ENCODE measurements around the gene HERPUD2.
"Not testable (repeated sequence)": the region's sequence is repeated elsewhere in the genome, so short reads cannot be mapped to it uniquely, and the experiment has no call there.

The HERPUD2 gene

DNA sequence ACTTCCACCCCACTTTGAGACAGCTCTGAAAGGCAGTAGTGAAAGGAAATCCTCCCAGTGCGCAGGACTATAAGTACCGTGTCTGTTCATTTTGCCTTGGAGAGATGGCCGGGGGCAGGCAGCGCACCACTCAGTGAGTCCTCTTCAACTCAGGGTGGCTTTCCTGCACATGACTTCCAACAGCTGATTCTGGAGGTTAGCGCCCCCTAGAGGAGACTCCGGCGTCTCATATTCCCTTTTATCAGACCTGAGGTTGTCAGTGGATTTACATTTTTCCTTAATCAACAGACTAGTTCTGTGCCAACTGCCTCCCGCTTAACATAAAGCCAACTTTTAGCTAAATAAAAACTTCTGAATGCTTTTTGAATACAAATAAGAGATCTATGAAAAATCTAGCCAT, 101.0 kb downstream of the HERPUD2 start:
- ChIA-PET POLR2A (no interaction called here), CTCF (interaction anchor here (1.1 to 4.5 kb wide), 5 partner anchors 9 to 314 kb away, joined by 3 to 23 read pairs (median 9); no protein-coding TSS in a partner anchor)
- peak; percentile 12 for TF ChIP-seq CTCF (IDR thresholded peaks at IDR 0.05; ENCODE audit: control extremely low read depth, extremely low read depth, low read depth, missing control alignments)
- DNase-seq (ENCODE audit: extremely low spot score): peak; percentile 30

- CTCF ChIA-PET: no interaction called here
Measured at GRCh38 chr7:35588647-35589046, 106.3 kb downstream of the HERPUD2 start.

DNA sequence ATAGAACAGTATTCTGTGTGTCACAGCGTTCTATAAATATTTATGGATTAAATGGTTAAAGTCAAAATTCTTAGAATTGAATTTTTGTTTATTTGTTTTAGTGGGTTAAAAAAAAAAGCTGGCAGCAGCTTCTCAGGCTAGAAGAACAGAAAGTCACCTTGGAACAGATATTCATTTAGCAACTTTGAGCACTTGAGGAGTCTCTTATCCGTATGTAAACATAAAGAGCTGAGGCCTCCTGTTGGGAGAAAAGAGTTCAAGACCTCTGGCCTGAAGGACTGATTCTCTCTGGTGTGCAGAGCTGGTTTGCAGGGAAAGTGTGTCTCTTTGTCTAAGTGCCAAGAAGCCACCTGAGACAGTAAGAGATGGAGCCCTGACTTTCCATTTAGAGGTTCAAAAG, 109.9 kb downstream of the HERPUD2 start:
- POLR2A ChIA-PET: no interaction called here
- TF ChIP-seq CTCF (IDR thresholded peaks at IDR 0.05; ENCODE audit: control extremely low read depth, extremely low read depth, low read depth, missing control alignments): no peak
- CTCF ChIA-PET: interaction anchor here (1.0 to 1.4 kb wide), 2 partner anchors 8 to 24 kb away, joined by 3 to 4 read pairs; no protein-coding TSS in a partner anchor
- no peak for DNase-seq (ENCODE audit: extremely low spot score)

More at GRCh38 chr7:35588647-35589046, 106.3 kb downstream of the HERPUD2 start:
- POLR2A ChIA-PET: no interaction called here
- TF ChIP-seq CTCF (IDR thresholded peaks at IDR 0.05; ENCODE audit: control extremely low read depth, extremely low read depth, low read depth, missing control alignments): no peak
- no peak for DNase-seq (ENCODE audit: extremely low spot score)

GRCh38 chr7:35584533-35584932, 110.4 kb downstream of the HERPUD2 start:
- POLR2A ChIA-PET: not testable (repeated sequence)
- CTCF ChIA-PET: interaction anchor here (1.4 kb wide), 1 partner anchor 9 kb away, joined by 4 read pairs; no protein-coding TSS in a partner anchor

More at GRCh38 chr7:35584533-35584932, 110.4 kb downstream of the HERPUD2 start:
- DNase-seq (ENCODE audit: extremely low spot score): not testable (repeated sequence)

All from GM10248 (cell line).